GM12878 (cell line): Measurements from ENCODE around the gene SBF2. TPM values are rescaled to one million over a fixed set of nuclear protein-coding genes. Genes with fewer than 3 reads are reported as not detected.

Source experiments
- ATAC-seq: fragments of 200-7000 bp; cut with Tn5 transposase; 3 replicates; pipeline ENCODE4 v1.9.1; 2020; ENCODE audit warnings: mild to moderate bottlenecking, moderate library complexity
- BruUV-seq: library from RNA; stranded (reverse); fragments of 400-500 nt; replicated peaks from 2 replicates; lab custom pipeline; 2021; lab: Mats Ljungman, UMichigan
- CTCF ChIA-PET: fragments of 300-600 bp; sonication (Branson Sonifier 250); formaldehyde crosslinking; extraction: SDS; loops from one replicate; lab custom pipeline; 2021; ENCODE audit warnings: inconsistent platforms; lab: Yijun Ruan, JAX
- POLR2A ChIA-PET: fragments of 350-600 bp; formaldehyde crosslinking; extraction: SDS; loops from one replicate; lab custom pipeline; 2021; ENCODE audit warnings: inconsistent platforms; lab: Charles Lee
- RAD21 ChIA-PET: fragments of 300-600 bp; sonication (Branson Sonifier 250); formaldehyde crosslinking; loops from one replicate; lab custom pipeline; 2023; ENCODE audit warnings: antibody characterized with exemption; ENCODE audit not compliant: unreplicated experiment; lab: Charles Lee
- SMC1A ChIA-PET: fragments of 300-600 bp; sonication (Branson Sonifier 250); formaldehyde crosslinking; loops from one replicate; lab custom pipeline; 2023; ENCODE audit not compliant: unreplicated experiment, uncharacterized antibody; lab: Charles Lee
- DNase-seq: peaks from one replicate; pipeline ENCODE4 v3.0.0-alpha.2; 2011; ENCODE audit warnings: low read depth, low spot score
- FAIRE-seq: peaks from 3 replicates; lab custom pipeline; 2011; peaks lifted over from hg19 to GRCh38; lab: Jason Lieb, UNC
- H2AFZ ChIP-seq: 2 replicates; pipeline ENCODE4 v1.6.0; 2011; ENCODE audit warnings: low read depth, low read length, control low read depth; ENCODE audit not compliant: control insufficient read depth
- H3K27ac ChIP-seq: 2 replicates; pipeline ENCODE4 v1.5.1; 2011; ENCODE audit warnings: control low read depth; ENCODE audit not compliant: control insufficient read depth, insufficient read depth
- H3K27me3 ChIP-seq, 2 experiments: replicated peaks in 1 of 2; 2 replicates each; pipeline versions ENCODE4 v1.6.0 to v1.6.1; 2011; ENCODE audit warnings: low read length in 1 of 2; ENCODE audit not compliant: control insufficient read depth in 2 of 2, insufficient read depth in 2 of 2
- H3K36me3 ChIP-seq, 2 experiments: 2 replicates each; pipeline ENCODE4 v1.5.1; 2011; ENCODE audit warnings: low read length in 1 of 2; ENCODE audit not compliant: control insufficient read depth in 2 of 2, insufficient read depth in 2 of 2
- H3K4me1 ChIP-seq: 2 replicates; pipeline ENCODE4 v1.6.1; 2011; ENCODE audit warnings: mild to moderate bottlenecking, low read length, moderate library complexity, mixed read lengths; ENCODE audit not compliant: control insufficient read depth, insufficient read depth
- H3K4me2 ChIP-seq: 2 replicates; pipeline ENCODE4 v1.6.0; 2011; ENCODE audit warnings: control low read depth; ENCODE audit not compliant: control insufficient read depth, insufficient read depth
- H3K4me3 ChIP-seq: fragments of 200-600 bp; sonication (generic); 2 replicates; pipeline ENCODE4 v1.5.1; 2016
- H3K79me2 ChIP-seq: 2 replicates; pipeline ENCODE4 v1.6.0; 2011; ENCODE audit warnings: low read length; ENCODE audit not compliant: control insufficient read depth, insufficient read depth
- H3K9ac ChIP-seq: 2 replicates; pipeline ENCODE4 v1.8.0; 2011; ENCODE audit warnings: low read length, control low read depth, mixed read lengths; ENCODE audit not compliant: control insufficient read depth, insufficient read depth
- H3K9me3 ChIP-seq: replicated peaks from 3 replicates; pipeline ENCODE4 v1.5.1; 2011; ENCODE audit warnings: mild to moderate bottlenecking, low read length; ENCODE audit not compliant: control insufficient read depth, insufficient read depth
- H4K20me1 ChIP-seq: 2 replicates; pipeline ENCODE4 v1.6.0; 2011; ENCODE audit not compliant: control insufficient read depth, insufficient read depth
- CEBPB ChIP-seq, 2 experiments: fragments of 150-350 bp in 1 of 2; IDR thresholded peaks; 2 replicates each; pipeline ENCODE4 v1.6.1; 2012 to 2014; ENCODE audit warnings: low read depth in 2 of 2, low read length in 2 of 2, borderline replicate concordance in 1 of 2, inconsistent platforms in 1 of 2
- CHD1 ChIP-seq: IDR thresholded peaks from 2 replicates; pipeline ENCODE4 v1.6.1; 2012; ENCODE audit warnings: low read depth, low read length, improper control_type of control experiment
- CHD2 ChIP-seq: IDR thresholded peaks from 2 replicates; pipeline ENCODE4 v1.6.1; 2011; ENCODE audit warnings: low read depth, low read length, improper control_type of control experiment, borderline replicate concordance
- EGR1 ChIP-seq, 2 experiments: IDR thresholded peaks; 1 replicate in 1 of 2; 2 replicates in 1 of 2; pipeline ENCODE4 v1.6.1; 2011 to 2012; ENCODE audit warnings: low read depth in 2 of 2, low read length in 2 of 2, borderline replicate concordance in 1 of 2, mild to moderate bottlenecking in 1 of 2, moderate library complexity in 1 of 2
- MYB ChIP-seq: fragments of 150-350 bp; IDR thresholded peaks from 2 replicates; pipeline ENCODE4 v1.6.1; 2014; ENCODE audit warnings: mild to moderate bottlenecking, low read depth, low read length, borderline replicate concordance
- NFYB ChIP-seq: IDR thresholded peaks from 2 replicates; pipeline ENCODE4 v1.6.1; 2011; ENCODE audit warnings: low read depth, mild to moderate bottlenecking, low read length, improper control_type of control experiment, moderate library complexity; ENCODE audit not compliant: insufficient read depth
- PAX8 ChIP-seq: fragments of 450-650 bp; IDR thresholded peaks from 2 replicates; pipeline ENCODE4 v1.6.1; 2017; ENCODE audit warnings: mild to moderate bottlenecking, moderate library complexity
- RB1 ChIP-seq: fragments of 450-650 bp; formaldehyde crosslinking; IDR thresholded peaks from 2 replicates; pipeline ENCODE4 v1.6.1; 2017; ENCODE audit warnings: mild to moderate bottlenecking, borderline replicate concordance
- SMAD5 ChIP-seq: IDR thresholded peaks from 2 replicates; pipeline ENCODE4 v1.6.1; 2016; ENCODE audit warnings: antibody characterized with exemption, low read depth
- SREBF1 ChIP-seq: IDR thresholded peaks from 2 replicates; pipeline ENCODE4 v1.6.1; 2012; ENCODE audit warnings: mild to moderate bottlenecking, low read length
- SRF ChIP-seq, 2 experiments: IDR thresholded peaks; 2 replicates each; pipeline ENCODE4 v1.6.1; 2011; ENCODE audit warnings: low read depth in 2 of 2, low read length in 2 of 2, mild to moderate bottlenecking in 1 of 2, moderate library complexity in 1 of 2
- TBL1XR1 ChIP-seq: IDR thresholded peaks from 2 replicates; pipeline ENCODE4 v1.6.1; 2012; ENCODE audit warnings: low read depth, low read length, improper control_type of control experiment
- WGBS: methylation state at CpG from one replicate; pipeline ENCODE4 v1.1.6; 2016; ENCODE audit warnings: low lambda C conversion rate; ENCODE audit not compliant: insufficient replicate concordance, insufficient coverage; ENCODE audit errors: missing lambda C conversion rate; 5-methylcytosine and 5-hydroxymethylcytosine counted together
- in situ Hi-C: fragments of 300-500 bp; cut with MboI; formaldehyde crosslinking; loops from 9 replicates; pipeline ENCODE4 v1.14.3; 2018; ENCODE audit warnings: mixed read lengths
- intact Hi-C: fragments of 100-400 bp; cut with micrococcal nuclease; formaldehyde crosslinking; loops from one replicate; pipeline ENCODE4 v1.14.2; 2022; ENCODE audit not compliant: unreplicated experiment
- polyA plus RNA-seq, 11 experiments: library from polyadenylated mRNA; depleted of rRNA in 4 of 11; unstranded in 6 of 11; stranded (reverse) in 5 of 11; fragments of >200 nt; fragmentation: Nextera tagmentation in 4 of 11; fragmentation: Illumina TruSeq in 1 of 11; extraction: Ambion mirVana in 4 of 11; extraction: Trizol in 1 of 11; gene quantifications; 1 replicate in 1 of 11; 2 replicates in 10 of 11; pipeline versions ENCODE4 v1.2.1 to v1.2.3, GENCODE V29; 2011 to 2016; ENCODE audit warnings: inconsistent platforms in 2 of 11, missing spikeins in 2 of 11, low read depth in 1 of 11
- total RNA-seq, 4 experiments: library from RNA; depleted of rRNA in 3 of 4; stranded (reverse); fragments of >200 nt in 3 of 4; fragmentation: Illumina TruSeq in 1 of 4; extraction: Trizol in 1 of 4; gene quantifications; 2 replicates each; pipeline versions ENCODE4 v1.2.1 to v1.2.3, GENCODE V29; 2013 to 2021
- TF ChIP-seq, protein P1 (sequence below): fragments of 450-650 bp; IDR thresholded peaks from 2 replicates; pipeline ENCODE4 v1.6.1; 2018; ENCODE audit warnings: borderline replicate concordance, mild to moderate bottlenecking; ENCODE audit not compliant: partially characterized antibody

SBF2 gene
- total and polyA plus RNA-seq, 10 of the 15 experiments (the other 5 are each of a cell fraction or from before 2014, with no cell fraction given), result 0.24 to 2.3 (median 1.1) TPM

DNA sequence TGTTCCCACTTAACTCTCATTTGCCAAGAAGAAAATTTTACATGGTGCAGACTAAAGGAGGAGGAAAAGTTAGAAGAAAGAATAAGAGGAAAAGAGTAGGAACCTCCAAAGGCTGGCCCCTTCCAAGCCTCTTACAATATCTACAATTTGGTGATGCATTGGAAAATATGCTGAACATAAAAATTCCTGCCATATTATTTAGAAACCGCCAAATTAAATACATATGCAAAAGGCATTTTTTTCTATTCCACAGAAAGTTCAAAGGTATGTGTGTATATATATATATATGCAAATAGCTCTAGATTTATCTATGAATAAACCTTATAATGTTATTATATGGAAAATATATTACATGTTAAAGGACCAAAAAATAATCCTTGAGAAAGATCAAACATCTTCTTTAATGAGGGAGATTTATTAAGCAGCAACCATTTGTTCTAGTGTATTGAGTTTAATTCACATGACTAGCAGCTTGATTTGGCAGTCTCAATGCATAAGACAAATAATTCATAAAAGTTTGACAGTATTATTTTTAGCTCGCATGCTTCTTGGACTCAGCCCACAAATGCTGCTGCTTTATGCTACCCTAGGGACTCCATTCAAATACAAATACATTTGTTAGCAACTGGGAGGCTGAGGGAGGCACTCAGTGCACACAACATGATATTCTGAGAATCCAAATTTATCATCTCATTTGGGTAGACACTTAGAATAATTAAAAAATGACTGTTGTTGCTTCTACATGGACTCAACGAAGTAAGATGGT, 184.9 kb downstream of the SBF2 start:
- Histone ChIP-seq H2AFZ (no peak overlapping the region), H3K27ac (no peak overlapping the region), H3K4me2 (no peak overlapping the region), H3K36me3 (no peaks in the 10 kb centered on the region), H3K4me1 (no peaks in the 10 kb centered on the region), H3K4me3 (no peak overlapping the region), H3K27me3 (no peaks in the 10 kb centered on the region), H3K9ac (no peak overlapping the region), H3K79me2 (no peaks in the 10 kb centered on the region), H4K20me1 (no peaks in the 10 kb centered on the region), H3K9me3 (no peaks in the 10 kb centered on the region)
- SMC1A ChIA-PET, result no interaction called here
- no peak for TF ChIP-seq NFYB
- no peak for TF ChIP-seq RB1
- TF ChIP-seq EGR1 (IDR thresholded peaks at IDR 0.05; ENCODE audit: borderline replicate concordance in 1 of 2, low read depth in 2 of 2, low read length in 2 of 2), result no peak
- TF ChIP-seq, protein P1, sequence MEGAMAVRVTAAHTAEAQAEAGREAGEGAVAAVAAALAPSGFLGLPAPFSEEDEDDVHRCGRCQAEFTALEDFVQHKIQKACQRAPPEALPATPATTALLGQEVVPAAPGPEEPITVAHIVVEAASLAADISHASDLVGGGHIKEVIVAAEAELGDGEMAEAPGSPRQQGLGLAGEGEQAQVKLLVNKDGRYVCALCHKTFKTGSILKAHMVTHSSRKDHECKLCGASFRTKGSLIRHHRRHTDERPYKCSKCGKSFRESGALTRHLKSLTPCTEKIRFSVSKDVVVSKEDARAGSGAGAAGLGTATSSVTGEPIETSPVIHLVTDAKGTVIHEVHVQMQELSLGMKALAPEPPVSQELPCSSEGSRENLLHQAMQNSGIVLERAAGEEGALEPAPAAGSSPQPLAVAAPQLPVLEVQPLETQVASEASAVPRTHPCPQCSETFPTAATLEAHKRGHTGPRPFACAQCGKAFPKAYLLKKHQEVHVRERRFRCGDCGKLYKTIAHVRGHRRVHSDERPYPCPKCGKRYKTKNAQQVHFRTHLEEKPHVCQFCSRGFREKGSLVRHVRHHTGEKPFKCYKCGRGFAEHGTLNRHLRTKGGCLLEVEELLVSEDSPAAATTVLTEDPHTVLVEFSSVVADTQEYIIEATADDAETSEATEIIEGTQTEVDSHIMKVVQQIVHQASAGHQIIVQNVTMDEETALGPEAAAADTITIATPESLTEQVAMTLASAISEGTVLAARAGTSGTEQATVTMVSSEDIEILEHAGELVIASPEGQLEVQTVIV, result no peak
- TF ChIP-seq CHD1, result no peak
- TF ChIP-seq CEBPB (IDR thresholded peaks at IDR 0.05; ENCODE audit: borderline replicate concordance in 1 of 2, low read depth in 2 of 2, low read length in 2 of 2), result no peak
- no peak for TF ChIP-seq PAX8
- TF ChIP-seq CHD2, result no peak
- TF ChIP-seq SMAD5, result no peak
- TF ChIP-seq SREBF1, result no peak
- TF ChIP-seq TBL1XR1, result no peak
- TF ChIP-seq MYB, result no peak
- no peak for TF ChIP-seq SRF (IDR thresholded peaks at IDR 0.05; ENCODE audit: low read depth in 2 of 2, low read length in 2 of 2)
- RAD21 ChIA-PET, result no interaction called here
- FAIRE-seq (no peak), DNase-seq (no peak), ATAC-seq (no peak)
- in situ Hi-C loops, result no loop called here
- POLR2A ChIA-PET, result no interaction called here
- intact Hi-C loops, result no loop called here
- CTCF ChIA-PET, result no interaction called here
- 32% methylated on average over 3 of the region's 3 CpGs for WGBS
- no TSS peak for BruUV-seq
